ENCODE results near the gene ELL. TPM values are rescaled to one million over a fixed set of nuclear protein-coding genes. Genes with fewer than 3 reads are reported as not detected.

Gene ELL
- polyA plus RNA-seq, 4 donors: 7.8 to 12.0 (median 9.0) TPM

DNA sequence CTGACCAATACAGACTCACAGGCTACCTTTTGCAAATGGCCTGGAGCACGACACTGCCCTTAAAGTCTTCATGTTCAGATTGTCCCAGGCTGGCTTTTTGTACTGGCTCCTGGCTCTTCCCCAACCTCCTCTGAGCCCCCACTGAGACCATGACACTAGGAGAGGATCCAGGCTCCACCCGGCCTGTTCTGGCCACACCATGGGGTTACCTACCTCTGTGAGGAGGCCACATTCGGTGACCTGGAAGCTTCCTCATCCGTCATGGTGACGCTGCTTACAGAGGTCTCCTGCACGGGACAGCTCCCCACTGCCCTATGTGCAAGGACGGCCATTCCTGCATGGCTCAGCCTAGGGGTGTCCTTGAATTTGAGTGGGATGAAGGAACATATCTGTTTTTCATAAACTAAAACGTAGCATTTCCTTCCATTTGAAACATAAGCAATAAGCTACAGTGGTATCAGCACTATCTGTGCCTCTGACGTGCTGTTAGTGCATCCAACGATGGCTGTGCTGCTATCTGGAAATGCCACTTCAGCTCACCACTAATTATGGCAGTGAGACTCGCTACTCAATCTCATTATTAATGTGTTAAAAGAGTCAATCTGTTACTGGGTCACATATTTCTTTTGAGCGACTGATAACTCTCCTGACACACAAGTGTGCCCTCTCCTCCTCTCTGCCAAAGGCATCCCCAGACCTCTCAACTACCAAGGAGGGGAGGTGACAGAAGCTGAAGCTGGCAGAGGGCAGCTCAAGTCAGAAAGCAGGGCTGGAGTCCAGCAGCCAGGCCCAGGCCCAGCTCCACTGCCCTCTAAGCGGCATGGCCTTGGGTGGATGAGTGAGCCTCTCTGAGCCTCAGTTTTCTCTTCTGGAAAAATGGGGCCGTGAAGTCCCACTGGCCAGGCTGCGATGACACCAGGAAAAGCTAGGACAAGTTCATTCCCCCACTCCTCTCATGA is 29.6 kb downstream of the ELL start:
- no peak for DNase-seq (ENCODE audit: low read depth in 4 of 4, low spot score in 3 of 4)

DNA sequence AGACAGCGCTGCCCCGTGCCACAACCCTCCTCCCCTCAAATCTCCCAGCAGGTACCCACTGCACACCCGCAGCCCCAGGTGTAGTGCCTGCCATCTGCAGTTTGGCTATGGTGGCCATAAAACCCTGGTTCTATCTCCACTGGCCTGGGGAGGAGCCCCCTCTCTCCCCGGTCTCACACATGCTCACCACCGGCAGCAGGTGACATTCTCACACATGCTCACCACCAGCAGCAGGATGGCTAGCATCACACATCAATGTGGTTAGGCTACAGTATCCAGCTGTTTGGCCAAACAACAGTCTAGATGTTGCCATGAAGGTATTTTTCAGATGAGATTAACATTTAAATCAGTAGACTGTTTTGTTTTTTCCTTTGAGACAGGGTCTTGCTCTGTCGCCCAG is 31.1 kb downstream of the ELL start:
- DNase-seq (ENCODE audit: low read depth in 4 of 4, low spot score in 3 of 4): no peak

DNA sequence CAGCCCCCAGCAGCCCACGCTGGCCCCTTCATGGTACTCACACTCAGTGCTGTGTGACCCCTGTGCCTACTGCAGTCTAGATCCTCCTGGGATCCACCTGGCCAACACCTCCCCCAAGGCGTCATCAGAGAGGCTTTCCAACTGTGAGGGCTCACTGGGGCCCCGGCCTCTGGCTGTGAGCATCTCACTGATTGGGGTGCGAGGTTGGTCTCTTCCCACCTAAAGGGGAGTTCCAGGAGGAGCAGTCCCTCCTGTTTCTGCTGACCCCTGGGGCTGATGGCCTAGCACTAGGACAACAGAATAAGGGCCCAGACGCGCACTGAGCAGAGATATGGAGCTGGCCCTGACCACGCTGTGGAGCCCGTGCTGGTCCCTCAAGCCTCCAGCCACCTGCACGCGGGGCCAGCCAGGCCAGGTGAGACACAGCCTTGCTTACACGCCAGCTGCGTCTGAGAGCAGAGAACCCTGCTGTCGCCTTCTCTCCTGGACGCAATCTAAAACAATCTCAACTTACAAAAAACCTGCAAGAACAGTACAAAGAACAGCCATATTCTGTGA is 32.2 kb downstream of the ELL start:
- DNase-seq (ENCODE audit: low read depth in 4 of 4, low spot score in 3 of 4): no peak

DNA sequence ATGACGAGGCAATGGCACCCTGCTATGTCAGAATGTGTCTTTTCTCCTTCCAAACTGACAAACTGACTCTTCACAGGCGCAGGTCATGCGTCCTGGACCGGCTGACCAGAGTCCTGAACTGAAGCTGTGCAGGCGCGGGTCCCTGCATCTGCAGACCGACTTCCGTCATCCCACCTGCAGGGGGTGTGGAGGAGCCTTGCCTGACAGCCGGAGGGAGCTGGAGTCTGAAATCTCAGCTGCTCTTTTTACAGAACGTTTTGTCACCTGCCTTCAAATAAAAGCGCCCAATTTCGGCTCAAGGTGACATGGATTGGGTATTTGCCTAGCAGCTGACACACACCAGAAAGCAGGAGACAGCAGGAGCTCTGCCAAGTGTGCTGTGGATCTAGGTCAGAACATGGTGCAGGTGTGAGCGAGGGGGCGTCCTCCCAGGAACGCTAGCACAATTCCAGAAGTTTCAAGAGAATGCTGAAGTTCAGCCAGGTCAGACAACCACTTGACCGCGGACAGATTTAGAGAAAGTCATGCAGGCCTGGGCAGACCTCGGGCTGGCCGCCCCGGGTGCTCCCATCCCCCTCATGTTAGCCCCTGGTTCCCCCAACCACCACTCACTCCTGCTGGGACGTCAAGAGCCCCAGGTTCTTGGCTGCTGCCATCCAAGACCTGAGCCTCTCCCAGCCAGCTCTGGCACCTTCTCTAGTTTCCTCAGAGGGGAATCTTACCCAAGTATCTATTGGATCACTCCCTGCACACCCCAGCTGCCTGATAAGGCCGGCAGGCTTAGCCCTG is 32.8 kb downstream of the ELL start:
- DNase-seq (ENCODE audit: low read depth in 4 of 4, low spot score in 3 of 4): no peak

DNA sequence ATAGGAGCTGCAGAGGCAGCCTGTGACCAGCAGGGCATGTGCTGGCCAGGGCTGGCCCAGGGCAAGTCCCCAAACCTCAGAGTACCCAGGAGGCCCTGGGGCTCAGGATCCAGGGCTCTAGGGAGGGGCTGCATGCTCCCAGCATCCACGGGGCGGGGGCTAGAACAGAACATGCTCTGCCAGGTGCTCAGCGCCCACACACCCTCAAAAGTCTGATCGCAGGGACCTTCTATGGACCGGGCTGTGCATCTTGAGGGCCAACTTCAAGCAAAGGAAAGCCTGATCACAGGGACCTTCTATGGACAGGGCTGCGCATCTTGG is 33.5 kb downstream of the ELL start:
- no peak for DNase-seq (ENCODE audit: low read depth in 4 of 4, low spot score in 3 of 4)

DNA sequence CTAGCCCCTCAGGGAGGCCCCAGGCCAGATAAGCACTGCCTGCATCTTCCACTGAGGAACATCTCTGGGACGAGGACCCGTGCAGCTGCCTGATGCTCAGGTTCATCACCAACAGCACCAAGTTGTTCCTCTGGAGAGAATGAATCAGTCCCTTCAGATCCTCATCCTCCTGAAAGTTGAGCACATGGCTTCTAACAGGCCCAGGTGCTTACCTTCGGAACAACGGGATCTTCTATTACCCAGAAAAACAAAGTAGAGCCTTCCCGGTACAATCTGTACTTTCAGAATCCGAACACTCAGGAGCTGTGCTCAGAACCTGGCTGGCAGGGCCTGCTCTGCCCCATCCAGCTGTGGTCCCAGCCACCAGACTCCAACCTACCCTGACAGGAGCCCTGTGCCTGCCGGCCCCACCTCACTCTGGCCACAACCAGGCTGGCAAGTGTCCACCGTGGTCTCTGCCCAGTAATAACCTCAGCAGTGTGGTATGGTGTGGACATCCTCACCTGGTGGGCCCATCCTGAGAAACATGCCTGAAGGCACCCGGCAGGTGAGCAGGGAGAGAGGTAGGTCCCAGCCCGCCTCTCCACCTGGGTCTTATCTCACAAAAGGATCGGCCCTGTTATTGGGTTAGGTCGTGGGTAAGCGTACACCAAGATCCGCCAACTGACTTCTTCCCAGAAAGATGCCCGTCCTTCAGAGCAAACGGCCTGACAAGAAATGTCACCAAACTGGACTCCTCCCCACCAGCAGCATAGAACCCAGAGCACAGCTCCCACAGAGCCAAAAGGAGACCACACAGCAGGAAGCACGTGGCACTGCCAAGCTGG is 34.1 kb downstream of the ELL start:
- no peak for DNase-seq (ENCODE audit: low read depth in 4 of 4, low spot score in 3 of 4)

DNA sequence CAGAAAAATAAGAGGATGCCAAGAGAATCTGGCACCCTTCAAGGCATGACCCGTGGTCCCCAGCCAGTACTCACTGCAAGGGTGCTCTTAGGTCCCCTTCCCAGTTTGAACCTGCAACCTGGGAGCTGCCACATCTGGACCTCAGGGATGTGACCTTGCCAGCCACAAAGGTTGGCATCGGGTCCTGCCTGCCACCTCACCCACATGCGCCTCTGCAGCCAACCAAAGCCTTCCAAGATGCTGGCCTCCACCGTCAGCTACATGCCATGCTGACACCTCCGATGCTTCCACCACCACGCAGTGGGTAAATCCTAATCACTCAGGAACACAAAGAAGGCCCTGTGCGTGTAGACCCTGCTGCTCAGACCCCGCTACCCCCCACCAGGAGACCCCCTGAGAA is 35.1 kb downstream of the ELL start:
- DNase-seq (ENCODE audit: low read depth in 4 of 4, low spot score in 3 of 4): no peak

DNA sequence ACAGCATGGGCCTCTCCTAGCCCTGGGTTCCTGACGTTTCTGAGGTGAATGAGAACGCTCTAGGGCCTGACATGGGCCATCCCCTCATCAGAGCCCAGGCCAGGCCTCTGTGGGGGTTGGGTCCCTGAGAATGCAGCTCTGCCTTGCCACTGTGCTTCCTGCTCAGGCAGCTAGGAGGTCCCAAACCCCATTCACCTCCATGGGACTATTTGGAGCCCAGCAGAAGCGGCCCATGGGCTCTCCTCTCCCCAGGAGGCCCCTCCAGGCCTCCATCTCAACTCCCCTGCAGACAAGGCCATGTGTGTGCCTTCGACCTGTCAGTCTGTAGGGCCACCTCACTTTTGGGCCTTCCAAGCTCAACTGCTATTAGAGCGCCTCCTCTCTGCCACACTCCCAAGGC is 36.9 kb downstream of the ELL start:
- no peak for DNase-seq (ENCODE audit: low read depth in 4 of 4, low spot score in 3 of 4)

DNA sequence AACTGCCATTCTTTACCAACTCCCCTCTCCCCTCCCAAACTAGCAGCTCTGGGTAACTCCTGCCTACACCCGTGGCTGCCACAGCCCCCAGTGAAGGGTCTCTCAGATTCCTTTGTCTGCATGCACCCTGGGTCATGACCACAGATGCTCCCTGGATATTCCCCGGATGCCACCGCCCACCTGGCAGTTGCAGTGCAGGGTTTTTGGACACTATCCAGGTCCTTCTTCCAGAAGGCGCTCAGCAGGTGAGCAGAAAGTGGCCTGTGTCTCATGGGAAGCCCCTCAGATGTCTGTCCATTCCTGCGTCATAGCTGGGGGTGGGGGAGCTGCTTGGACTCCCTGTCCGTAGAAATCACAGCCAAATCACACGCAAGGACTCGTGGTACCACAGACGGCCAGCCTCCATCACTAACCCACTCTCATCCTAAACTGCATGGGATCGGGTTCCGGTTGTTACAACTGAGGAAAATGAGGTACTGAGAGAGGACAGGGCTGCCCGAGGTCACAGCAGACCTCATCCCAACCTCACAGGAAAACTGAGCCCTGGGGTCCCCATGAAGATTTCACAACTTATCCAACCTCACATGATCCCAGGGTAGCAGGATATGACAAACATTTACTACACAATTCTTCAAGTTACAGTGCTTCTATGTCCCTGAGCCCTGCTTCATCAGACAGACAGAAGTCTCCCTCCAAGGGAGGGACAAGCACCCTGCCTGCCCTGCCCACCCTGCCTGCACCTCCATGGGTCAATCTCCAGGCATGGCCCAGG is 38.6 kb downstream of the ELL start:
- no peak for DNase-seq (ENCODE audit: low read depth in 4 of 4, low spot score in 3 of 4)

DNA sequence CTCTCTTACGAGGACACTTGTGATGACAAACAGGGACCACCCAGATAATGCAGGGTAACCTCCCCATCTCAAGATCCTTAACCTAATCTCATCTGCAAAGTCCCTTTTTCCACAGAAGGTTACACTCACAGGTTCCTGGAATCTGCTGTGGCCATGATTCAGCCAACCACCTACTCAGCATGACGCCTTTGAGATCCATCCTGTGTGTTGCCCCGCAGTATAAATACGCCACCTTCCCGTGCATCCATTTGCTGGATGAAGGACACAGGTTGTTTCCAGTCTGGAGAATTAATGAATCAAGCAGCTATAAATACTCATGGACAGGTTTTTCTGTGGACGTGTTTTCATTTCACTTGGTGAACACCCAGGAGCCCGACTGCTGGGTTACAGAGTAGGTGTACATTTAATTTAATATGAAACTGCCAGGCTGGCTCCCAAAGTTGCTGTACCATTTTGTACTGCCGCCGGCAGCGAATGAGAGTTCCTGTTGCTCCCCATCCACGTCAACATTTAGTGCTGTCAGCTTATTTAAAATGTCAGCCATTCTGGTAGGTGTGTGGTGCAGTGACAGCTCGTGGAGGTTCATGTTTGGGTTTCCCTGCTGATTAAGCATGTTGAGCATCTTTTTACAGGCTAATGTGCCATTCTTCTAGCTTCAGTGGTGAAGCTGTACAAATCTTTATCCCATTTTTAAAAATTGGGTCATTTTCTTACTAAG is 40.2 kb downstream of the ELL start:
- DNase-seq (ENCODE audit: low read depth in 4 of 4, low spot score in 3 of 4): no peak

DNA sequence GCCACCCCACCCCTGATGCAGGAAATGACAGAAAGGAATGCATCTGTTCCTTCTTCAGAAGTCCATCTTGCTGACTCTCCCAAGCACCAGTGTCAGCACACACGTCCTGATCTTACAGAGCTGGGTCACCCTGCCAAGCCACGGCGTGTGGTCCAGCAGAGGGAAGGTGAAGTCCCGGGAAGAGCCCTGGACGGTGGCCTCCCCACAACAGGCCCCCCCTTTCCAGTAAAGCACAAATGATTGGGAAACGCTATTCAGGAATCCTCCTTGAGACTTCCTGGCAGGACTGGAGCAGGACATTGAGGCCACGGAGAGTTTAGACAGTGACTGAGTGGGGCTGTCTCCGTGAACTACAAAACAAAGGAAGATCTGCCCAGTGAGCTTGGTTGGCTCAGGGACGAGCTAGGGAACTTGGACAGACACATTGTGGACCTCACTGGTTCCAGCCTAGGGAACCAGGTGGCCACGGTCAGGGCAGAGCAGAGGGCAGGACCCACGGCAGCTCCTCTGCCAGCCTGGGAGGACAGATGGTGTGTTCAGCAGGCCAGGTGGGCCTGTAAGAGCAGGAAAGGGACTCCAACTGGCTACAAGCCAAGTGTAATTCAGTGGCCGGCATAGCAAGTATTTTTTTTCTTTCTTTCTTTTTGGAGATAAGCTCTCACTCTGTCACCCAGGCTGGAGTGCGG is 41.7 kb downstream of the ELL start:
- no peak for DNase-seq (ENCODE audit: low read depth in 4 of 4, low spot score in 3 of 4)

DNA sequence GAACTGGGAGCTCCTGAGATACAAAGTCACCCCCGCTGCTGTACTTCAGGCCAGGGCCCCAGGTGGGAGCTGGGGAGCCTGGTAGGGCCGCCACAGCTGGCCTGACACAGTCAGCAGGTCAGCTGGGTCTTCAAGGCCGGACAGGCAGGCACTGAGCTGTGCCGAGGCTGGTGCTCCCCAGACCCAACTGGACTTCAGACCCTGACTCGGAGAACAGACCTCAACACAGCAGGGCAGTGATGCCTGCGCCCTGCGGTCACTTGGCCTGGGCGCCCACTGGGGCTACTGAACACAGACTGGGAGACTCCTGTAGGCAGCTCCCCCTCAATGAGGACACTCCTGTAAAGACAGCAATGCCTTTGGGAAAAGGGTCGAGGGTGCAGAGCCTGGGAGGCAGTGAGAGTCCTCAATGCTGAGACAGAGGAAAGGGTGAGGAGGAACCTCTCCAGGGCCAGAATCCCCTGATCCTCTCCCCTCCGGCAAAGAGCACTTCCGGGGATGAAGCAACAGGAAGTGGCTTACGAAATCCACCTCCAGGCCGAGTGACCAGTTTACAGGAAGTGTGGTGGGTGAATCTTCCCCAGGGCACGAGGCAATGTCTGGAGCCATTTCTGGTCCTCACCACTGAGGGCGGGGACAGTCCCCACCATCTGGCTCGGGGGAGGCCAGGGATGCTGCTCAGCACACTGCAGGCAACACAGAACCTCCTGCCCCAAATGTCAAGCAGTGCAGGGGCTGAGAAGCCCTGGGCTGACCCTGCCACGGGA is 43.1 kb downstream of the ELL start:
- no peak for DNase-seq (ENCODE audit: low read depth in 4 of 4, low spot score in 3 of 4)

DNA sequence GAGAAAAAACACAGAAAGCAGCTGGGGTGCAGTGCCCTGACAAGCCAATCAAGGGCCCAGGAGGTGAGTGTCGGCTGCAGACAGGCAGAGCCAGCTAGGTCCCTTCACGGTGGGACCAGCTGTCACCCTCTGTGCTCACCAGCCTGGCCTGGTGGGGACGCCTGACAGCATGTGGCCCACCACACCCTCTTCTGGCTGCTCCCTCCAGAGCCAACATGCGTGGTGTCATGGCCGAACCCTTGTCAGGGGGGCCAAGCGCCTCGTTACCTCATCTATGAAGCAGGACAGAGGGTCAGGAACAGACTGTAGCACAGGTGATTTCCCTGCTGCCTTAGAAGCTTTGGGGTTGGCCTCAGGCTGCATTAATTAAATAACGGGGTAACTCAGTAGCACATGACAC is 43.9 kb downstream of the ELL start:
- DNase-seq (ENCODE audit: low read depth in 4 of 4, low spot score in 3 of 4): no peak

DNA sequence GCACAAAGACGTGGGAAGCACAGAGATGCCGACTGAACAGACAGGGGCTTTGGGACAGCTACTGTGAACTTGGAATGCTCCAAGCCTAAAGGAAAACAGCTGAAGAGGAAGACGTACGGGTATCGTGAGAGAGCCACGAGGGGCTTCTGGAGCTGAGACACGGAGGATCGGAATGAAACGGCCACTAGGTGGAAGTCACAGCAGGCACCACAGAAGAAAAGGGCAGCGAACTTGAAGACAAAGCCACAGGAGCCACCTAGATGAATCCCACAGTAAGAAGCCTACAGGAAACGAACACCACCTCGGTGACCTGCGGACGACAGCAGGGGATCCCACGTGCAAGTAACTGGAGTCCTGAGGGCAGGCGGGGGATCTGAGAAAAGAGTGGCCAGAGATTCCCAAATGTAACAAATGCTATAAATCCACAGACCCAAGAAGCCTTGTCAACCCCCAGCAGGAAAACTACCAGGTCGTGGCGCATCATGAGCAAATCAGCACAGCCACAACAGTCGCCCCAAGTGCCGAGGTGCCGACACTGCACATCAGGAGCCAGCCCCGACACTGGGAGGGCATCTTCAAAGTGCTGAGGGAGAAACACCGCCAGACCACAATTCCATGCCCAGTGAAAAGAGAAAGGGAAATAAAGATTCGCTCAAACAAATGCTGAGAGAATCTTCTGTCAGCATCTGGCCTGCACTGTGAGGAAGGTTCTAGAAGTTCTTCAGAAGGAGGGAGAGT is 44.7 kb downstream of the ELL start:
- no peak for DNase-seq (ENCODE audit: low read depth in 4 of 4, low spot score in 3 of 4)

DNA sequence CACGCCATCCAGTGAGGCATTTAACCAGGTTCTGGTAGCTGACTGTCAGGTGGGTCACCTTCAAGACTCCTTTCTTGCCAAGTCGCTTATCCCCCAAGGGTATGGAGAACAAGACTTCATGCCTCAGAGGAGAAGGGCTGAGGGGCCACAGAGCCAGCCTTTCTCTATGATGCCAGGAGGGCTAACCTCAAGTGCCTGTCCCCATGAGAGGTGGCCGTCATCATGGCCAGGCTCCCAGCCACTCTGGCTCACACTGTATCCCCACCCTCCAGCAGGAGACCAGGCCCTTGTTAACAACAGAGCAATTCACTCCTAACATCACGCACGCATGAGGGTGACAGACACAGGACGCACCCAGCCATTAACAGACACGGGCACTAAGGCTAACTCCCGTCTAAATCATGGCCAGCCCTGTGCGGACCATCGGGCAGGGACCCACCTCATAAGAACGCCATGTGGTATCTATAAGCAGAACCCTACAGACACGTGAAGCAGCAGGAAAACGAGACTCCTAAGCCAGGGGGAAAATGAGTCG is 45.3 kb downstream of the ELL start:
- DNase-seq (ENCODE audit: low read depth in 4 of 4, low spot score in 3 of 4): no peak

DNA sequence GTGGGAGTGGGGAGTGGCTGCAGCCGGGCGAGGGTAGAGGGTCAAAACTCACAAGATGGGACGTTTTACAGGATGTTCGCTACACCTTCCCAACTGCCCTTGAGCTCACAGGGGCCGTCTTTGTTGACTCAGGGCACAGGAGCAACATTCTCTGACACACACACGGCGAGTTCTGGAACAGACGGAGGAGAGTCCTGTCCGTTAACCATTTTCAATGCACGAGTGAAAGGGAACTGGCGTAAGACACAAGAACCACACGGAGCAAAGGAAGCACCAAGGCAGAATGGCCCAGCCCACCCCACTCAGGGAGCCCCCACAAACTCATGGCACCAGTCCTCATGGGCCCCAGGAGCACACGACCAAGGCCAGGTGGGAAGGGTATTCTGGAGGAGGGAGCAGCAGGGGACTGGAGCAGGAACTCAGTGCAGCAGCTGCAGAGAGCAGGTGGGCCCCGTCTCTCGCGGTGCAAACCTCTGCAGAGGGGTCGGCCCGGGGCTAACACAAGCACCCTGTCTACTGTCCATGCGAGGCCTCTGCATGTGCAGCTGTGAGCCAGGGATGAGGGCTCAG is 46.0 kb downstream of the ELL start:
- no peak for DNase-seq (ENCODE audit: low read depth in 4 of 4, low spot score in 3 of 4)

DNA sequence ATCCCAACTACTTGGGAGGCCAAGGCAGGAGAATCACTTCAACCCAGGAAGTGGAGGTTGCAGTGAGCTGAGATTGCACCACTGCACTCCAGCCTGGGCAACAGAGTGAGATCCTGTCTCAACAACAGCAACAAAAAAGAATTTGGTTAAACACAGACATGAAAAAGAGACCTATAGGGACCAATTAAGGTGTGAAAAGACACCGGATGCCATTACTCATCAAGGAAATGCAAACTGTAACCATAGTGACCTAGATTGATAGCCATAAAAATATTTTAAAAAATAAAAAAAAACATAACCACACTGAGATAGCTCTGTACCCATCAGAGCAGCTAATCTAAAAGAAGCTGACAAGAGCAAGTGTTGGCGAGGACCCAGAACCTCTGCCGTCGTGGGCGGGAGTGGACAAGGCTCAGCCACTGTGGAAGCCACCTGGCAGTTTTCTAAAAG is 46.8 kb downstream of the ELL start:
- no peak for DNase-seq (ENCODE audit: low read depth in 4 of 4, low spot score in 3 of 4)

Data from left renal pelvis (tissue), 4 donors.